Sciatic nerve (tissue), 2 donors: ENCODE results near the gene MARCHF3. TPM values are rescaled to one million over a fixed set of nuclear protein-coding genes. Genes with fewer than 3 reads are reported as not detected.
"Not testable (repeated sequence)": the region's sequence is repeated elsewhere in the genome, so short reads cannot be mapped to it uniquely, and the experiment has no call there.

Source experiments
- ATAC-seq: fragments of 200-7000 bp; cut with Tn5 transposase; one replicate; pipeline ENCODE4 v1.9.1; 2020; ENCODE audit warnings: mild to moderate bottlenecking, moderate library complexity
- DNase-seq: peaks from one replicate; pipeline ENCODE4 v3.0.0-alpha.2; 2020; ENCODE audit warnings: low spot score
- intact Hi-C: fragments of 100-400 bp; cut with DNase I; formaldehyde crosslinking; loops from one replicate; pipeline ENCODE4 v1.14.2; 2022
- total RNA-seq: library from RNA; stranded (reverse); fragmentation: NEBNext Ultra II Directional; extraction: Animal tissue kit (Norgen Biotek cat#: 25700); gene quantifications from one replicate; pipeline ENCODE4 v1.2.1, GENCODE V29; 2021
- donor health status: DM: no; HTN: no; CAD: no.
- donor health status: DM: no; HTN: no; CAD: no.

The MARCHF3 gene
- total RNA-seq, 1 donor from 2014 or later = 14.8 TPM

GRCh38 chr5:127016722-127017121 is 13.6 kb downstream of the MARCHF3 start:
- ATAC-seq, DNase-seq: not testable (repeated sequence)

GRCh38 chr5:127015716-127016115 is 14.6 kb downstream of the MARCHF3 start:
- ATAC-seq (no peak), DNase-seq (no peak)
- intact Hi-C loops = no loop called here

More at GRCh38 chr5:127016722-127017121, 13.6 kb downstream of the MARCHF3 start:
- intact Hi-C loops = not testable (repeated sequence)

GRCh38 chr5:127014573-127014972 is 15.8 kb downstream of the MARCHF3 start:
- no peak for ATAC-seq
- DNase-seq = no peak
- intact Hi-C loops = no loop called here

- intact Hi-C loops = no loop called here
Observed at GRCh38 chr5:127013407-127013806, 17.0 kb downstream of the MARCHF3 start.

GRCh38 chr5:127012916-127013315 is 17.4 kb downstream of the MARCHF3 start:
- ATAC-seq (no peak), DNase-seq (no peak)
- intact Hi-C loops = no loop called here

More at GRCh38 chr5:127013407-127013806, 17.0 kb downstream of the MARCHF3 start:
- DNase-seq (no peak), ATAC-seq (no peak)

GRCh38 chr5:127011961-127012644 is 18.3 kb downstream of the MARCHF3 start:
- ATAC-seq (no peak), DNase-seq (no peak)
- intact Hi-C loops = no loop called here

- intact Hi-C loops = no loop called here
- DNase-seq (no peak), ATAC-seq (no peak)
Observed at GRCh38 chr5:127011153-127011552, 19.2 kb downstream of the MARCHF3 start.

GRCh38 chr5:127010362-127010761 is 20.0 kb downstream of the MARCHF3 start:
- no peak for ATAC-seq
- DNase-seq = no peak
- intact Hi-C loops = no loop called here

GRCh38 chr5:127009784-127010183 is 20.6 kb downstream of the MARCHF3 start:
- no peak for ATAC-seq

GRCh38 chr5:127008300-127008975 is 21.9 kb downstream of the MARCHF3 start:
- ATAC-seq (no peak), DNase-seq (no peak)
- intact Hi-C loops = no loop called here

More at GRCh38 chr5:127009784-127010183, 20.6 kb downstream of the MARCHF3 start:
- no peak for DNase-seq
- intact Hi-C loops = no loop called here

- intact Hi-C loops = no loop called here
- ATAC-seq (no peak), DNase-seq (no peak)
Observed at GRCh38 chr5:127007522-127007921, 22.8 kb downstream of the MARCHF3 start.

GRCh38 chr5:127006744-127007143 is 23.6 kb downstream of the MARCHF3 start:
- intact Hi-C loops = no loop called here

GRCh38 chr5:127005282-127005681 is 25.1 kb downstream of the MARCHF3 start:
- DNase-seq, ATAC-seq, intact Hi-C loops: not testable (repeated sequence)

More at GRCh38 chr5:127006744-127007143, 23.6 kb downstream of the MARCHF3 start:
- DNase-seq (no peak), ATAC-seq (no peak)

- intact Hi-C loops = no loop called here
- ATAC-seq = no peak
- no peak for DNase-seq
Observed at GRCh38 chr5:127004721-127005120, 25.6 kb downstream of the MARCHF3 start.

GRCh38 chr5:127003798-127004495 is 26.4 kb downstream of the MARCHF3 start:
- ATAC-seq (no peak), DNase-seq (no peak)
- intact Hi-C loops = no loop called here

- DNase-seq = no peak
- ATAC-seq = no peak
- intact Hi-C loops = no loop called here
Observed at GRCh38 chr5:127002390-127002789, 28.0 kb downstream of the MARCHF3 start.

GRCh38 chr5:127001621-127002296 is 28.6 kb downstream of the MARCHF3 start:
- ATAC-seq (no peak), DNase-seq (no peak)
- intact Hi-C loops = no loop called here

GRCh38 chr5:126998895-126999570 is 31.3 kb downstream of the MARCHF3 start:
- intact Hi-C loops = no loop called here

GRCh38 chr5:126998201-126998631 is 32.1 kb downstream of the MARCHF3 start:
- ATAC-seq (no peak), DNase-seq (no peak)
- intact Hi-C loops = no loop called here

More at GRCh38 chr5:126998895-126999570, 31.3 kb downstream of the MARCHF3 start:
- DNase-seq (no peak), ATAC-seq (no peak)
